EH (cell line): ENCODE results near the gene TRIM44.

Source experiments
- DNase-seq: peaks from one replicate; pipeline ENCODE4 v3.0.0-alpha.2; 2015; ENCODE audit warnings: low read depth

Gene TRIM44

GRCh38 chr11:35717520-35717919, 54.9 kb downstream of the TRIM44 start:
- no peak for DNase-seq

- DNase-seq, result peak; percentile 2
Observed at GRCh38 chr11:35721651-35722282, 59.2 kb downstream of the TRIM44 start.

- no peak for DNase-seq
Observed at GRCh38 chr11:35722641-35723040, 60.1 kb downstream of the TRIM44 start.

GRCh38 chr11:35723493-35723892, 60.9 kb downstream of the TRIM44 start:
- DNase-seq, result no peak

- peak; percentile 32 for DNase-seq
Observed at GRCh38 chr11:35723913-35724312, 61.3 kb downstream of the TRIM44 start.

GRCh38 chr11:35725885-35726284, 63.3 kb downstream of the TRIM44 start:
- DNase-seq, result peak; percentile 72

GRCh38 chr11:35727140-35727539, 64.6 kb downstream of the TRIM44 start:
- DNase-seq, result no peak

GRCh38 chr11:35730254-35730653, 67.7 kb downstream of the TRIM44 start:
- DNase-seq, result no peak

GRCh38 chr11:35734669-35735410, 72.3 kb downstream of the TRIM44 start:
- no peak for DNase-seq

GRCh38 chr11:35735411-35735810, 72.8 kb downstream of the TRIM44 start:
- no peak for DNase-seq

- no peak for DNase-seq
Observed at GRCh38 chr11:35735903-35736302, 73.3 kb downstream of the TRIM44 start.

GRCh38 chr11:35736952-35737351, 74.4 kb downstream of the TRIM44 start:
- DNase-seq, result no peak

- no peak for DNase-seq
Observed at GRCh38 chr11:35740061-35740799, 77.7 kb downstream of the TRIM44 start.

- no peak for DNase-seq
Observed at GRCh38 chr11:35742707-35743454, 80.3 kb downstream of the TRIM44 start.

- peak; percentile 42 for DNase-seq
Observed at GRCh38 chr11:35746356-35747153, 84.0 kb downstream of the TRIM44 start.

GRCh38 chr11:35747668-35748067, 85.1 kb downstream of the TRIM44 start:
- DNase-seq, result no peak

- no peak for DNase-seq
Observed at GRCh38 chr11:35748644-35749043, 86.1 kb downstream of the TRIM44 start.

- DNase-seq, result no peak
Observed at GRCh38 chr11:35750315-35750714, 87.7 kb downstream of the TRIM44 start.

- no peak for DNase-seq
Observed at GRCh38 chr11:35750981-35751663, 88.5 kb downstream of the TRIM44 start.

GRCh38 chr11:35751664-35752061, 89.1 kb downstream of the TRIM44 start:
- DNase-seq, result no peak

GRCh38 chr11:35752115-35752514, 89.5 kb downstream of the TRIM44 start:
- DNase-seq, result peak; percentile 51
